IPS DF 4.7 (cell line): ENCODE results near the gene ADNP2.

Experiments used
- DNase-seq: peaks from one replicate; pipeline ENCODE4 v3.0.0-alpha.2; 2013; ENCODE audit warnings: low spot score; ENCODE audit errors: extremely low read depth

The ADNP2 gene

DNA sequence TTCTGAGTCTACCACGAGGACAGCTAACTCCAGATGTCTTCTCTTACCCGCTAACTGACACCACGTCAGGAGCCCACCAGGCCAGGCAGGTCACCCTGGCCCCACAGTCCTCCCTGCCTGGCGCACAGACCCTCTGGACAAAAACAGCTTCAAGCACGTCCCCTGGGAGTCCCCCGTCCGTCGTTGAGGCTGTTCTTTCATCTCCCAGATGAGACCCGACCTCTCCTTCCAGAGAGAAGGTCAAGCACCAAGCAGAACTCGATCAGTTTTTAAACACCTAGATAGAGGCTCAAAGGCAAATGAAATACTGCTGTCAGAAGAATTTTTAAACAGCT, 80.4 kb downstream of the ADNP2 start:
- DNase-seq, result no peak
